ENCODE results near the gene GLI2. TPM values are rescaled to one million over a fixed set of nuclear protein-coding genes. Genes with fewer than 3 reads are reported as not detected.

GLI2 gene
- total and polyA plus RNA-seq, 9 of the 15 experiments (the other 6 are each of a cell fraction or from before 2014, with no cell fraction given): 0.24 TPM; not detected in 8

DNA sequence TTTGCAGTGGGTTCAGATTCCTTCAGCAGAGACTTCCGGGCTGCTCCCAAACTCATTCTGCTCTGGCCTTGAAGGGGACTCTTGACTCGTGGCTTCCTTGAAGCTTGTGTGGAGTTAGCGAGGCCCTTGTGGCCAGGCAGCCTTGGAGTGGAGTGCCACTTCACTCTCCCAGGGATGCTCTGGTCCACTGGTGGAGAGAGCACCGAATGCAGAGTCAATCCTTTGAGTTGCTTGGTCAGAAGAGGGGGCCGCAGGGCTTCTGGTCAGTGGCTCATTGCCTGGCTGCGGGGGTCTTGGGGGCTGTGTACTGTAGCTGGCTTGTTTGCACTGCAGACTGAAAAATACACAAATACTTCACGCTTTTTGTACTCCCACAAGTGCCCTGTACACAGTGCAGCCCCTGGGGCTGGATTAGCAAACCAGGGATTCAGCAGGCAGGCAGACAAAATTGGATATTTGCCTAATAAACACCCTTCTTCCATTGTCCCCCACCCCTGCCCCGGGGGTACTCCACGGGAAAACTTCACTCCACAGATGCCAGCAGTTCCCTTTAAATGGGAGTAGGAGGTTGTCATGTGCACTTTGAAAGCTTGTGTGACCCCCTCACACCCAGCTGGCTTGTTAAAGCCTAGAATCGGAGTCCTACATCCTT, 3.2 kb downstream of the GLI2 start:
- no peaks in the 10 kb centered on the region for H3K79me2 ChIP-seq (ENCODE audit: control insufficient read depth, insufficient read depth, low read length)
- POLR2A ChIA-PET: interaction anchor here (0.5 to 0.6 kb wide), 2 partner anchors 53 to 575 kb away, joined by 3 read pairs; no protein-coding TSS in a partner anchor
- TF ChIP-seq ZNF12 (CRISPR knock-in tag; IDR thresholded peaks at IDR 0.05) (no peak), PRDM10 (IDR thresholded peaks at IDR 0.05; ENCODE audit: partially characterized antibody) (no peak), RFX5 (IDR thresholded peaks at IDR 0.05; ENCODE audit: low read depth, low read length) (no peak), MEF2D (tag; conservative IDR thresholded peaks at IDR 0.05; ENCODE audit: low read depth) (no peak), PRMT5 (CRISPR knock-in tag; IDR thresholded peaks at IDR 0.05) (no peak), GATAD2A (IDR thresholded peaks at IDR 0.05) (no peak), FOXO4 (CRISPR knock-in tag; IDR thresholded peaks at IDR 0.05) (no peak), ETV5 (CRISPR knock-in tag; IDR thresholded peaks at IDR 0.05; ENCODE audit: low read depth) (no peak), ZC3H4 (CRISPR knock-in tag; IDR thresholded peaks at IDR 0.05; ENCODE audit: borderline replicate concordance) (no peak), CBFA2T3 (IDR thresholded peaks at IDR 0.05) (no peak), YBX1 (IDR thresholded peaks at IDR 0.05) (no peak), HNRNPUL1 (IDR thresholded peaks at IDR 0.05; ENCODE audit: low read length) (no peak), ATF6 (CRISPR knock-in tag; IDR thresholded peaks at IDR 0.05) (no peak)
- TF ChIP-seq, protein P1, sequence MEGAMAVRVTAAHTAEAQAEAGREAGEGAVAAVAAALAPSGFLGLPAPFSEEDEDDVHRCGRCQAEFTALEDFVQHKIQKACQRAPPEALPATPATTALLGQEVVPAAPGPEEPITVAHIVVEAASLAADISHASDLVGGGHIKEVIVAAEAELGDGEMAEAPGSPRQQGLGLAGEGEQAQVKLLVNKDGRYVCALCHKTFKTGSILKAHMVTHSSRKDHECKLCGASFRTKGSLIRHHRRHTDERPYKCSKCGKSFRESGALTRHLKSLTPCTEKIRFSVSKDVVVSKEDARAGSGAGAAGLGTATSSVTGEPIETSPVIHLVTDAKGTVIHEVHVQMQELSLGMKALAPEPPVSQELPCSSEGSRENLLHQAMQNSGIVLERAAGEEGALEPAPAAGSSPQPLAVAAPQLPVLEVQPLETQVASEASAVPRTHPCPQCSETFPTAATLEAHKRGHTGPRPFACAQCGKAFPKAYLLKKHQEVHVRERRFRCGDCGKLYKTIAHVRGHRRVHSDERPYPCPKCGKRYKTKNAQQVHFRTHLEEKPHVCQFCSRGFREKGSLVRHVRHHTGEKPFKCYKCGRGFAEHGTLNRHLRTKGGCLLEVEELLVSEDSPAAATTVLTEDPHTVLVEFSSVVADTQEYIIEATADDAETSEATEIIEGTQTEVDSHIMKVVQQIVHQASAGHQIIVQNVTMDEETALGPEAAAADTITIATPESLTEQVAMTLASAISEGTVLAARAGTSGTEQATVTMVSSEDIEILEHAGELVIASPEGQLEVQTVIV (CRISPR knock-in tag; IDR thresholded peaks at IDR 0.05; ENCODE audit: borderline replicate concordance): no peak

More for the DNA sequence above, 3.2 kb downstream of the GLI2 start:
- CTCF ChIA-PET (ENCODE audit: low intra/inter-chr PET ratio): no interaction called here
- intact Hi-C loops (cut with micrococcal nuclease) (no loop called here), in situ Hi-C loops (cut with MboI) (no loop called here)
- Histone ChIP-seq H2AFZ (ENCODE audit: low read depth, low read length) (no peak overlapping the region), H3K9me1 (ENCODE audit: control insufficient read depth, insufficient read depth, low read length) (no peaks in the 10 kb centered on the region), H3K36me3 (ENCODE audit: control insufficient read depth, insufficient read depth, low read length) (no peaks in the 10 kb centered on the region), H3K27ac (ENCODE audit: extremely low read depth, low read depth, low read length) (no peak overlapping the region), H4K20me1 (replicated peaks; ENCODE audit: control insufficient read depth, insufficient read depth, low read length) (no peaks in the 10 kb centered on the region; the same call in 1 of the 2 replicates), H3K9me3 (replicated peaks; ENCODE audit: control insufficient read depth, insufficient read depth, low read depth, low read length) (no peaks in the 10 kb centered on the region), H3K4me1 (replicated peaks in 1 of 2; ENCODE audit: control insufficient read depth in 2 of 2, insufficient read depth in 2 of 2, low read length in 2 of 2) (peaks cover 0 to 16% of the 10 kb centered on the region in 2 experiments; a peak in 1 of 5 replicates), H3K27me3 (ENCODE audit: control insufficient read depth in 2 of 2, insufficient read depth in 2 of 2, low read length in 2 of 2) (peaks cover 52 to 74% of the 10 kb centered on the region in 2 experiments; a peak in 4 of 5 replicates), H3K9ac (ENCODE audit: insufficient read depth in 1 of 2, low read depth in 2 of 2, low read length in 2 of 2) (no peak overlapping the region), H3K4me3 (no peak overlapping the region), H3K4me2 (ENCODE audit: insufficient read depth, low read length) (no peak overlapping the region)
- FAIRE-seq: no peak
- ATAC-seq: no peak
- BruUV-seq (replicated peaks): no TSS peak
- WGBS (ENCODE audit: insufficient coverage, low coverage, missing lambda C conversion rate): under 1% methylated on average over 10 of the region's 10 CpGs
- DNase-seq (ENCODE audit: extremely low read depth in 1 of 4, low spot score in 3 of 4): no peak

Data from K562 (cell line).